HepG2 (cell line): ENCODE measurements around the gene TBC1D22A. TPM values are rescaled to one million over a fixed set of nuclear protein-coding genes. Genes with fewer than 3 reads are reported as not detected.

Experiments
- ATAC-seq: fragments of 200-7000 bp; cut with Tn5 transposase; 3 replicates; pipeline ENCODE4 v1.9.1; 2020; ENCODE audit warnings: mild to moderate bottlenecking, moderate library complexity
- BruUV-seq: library from RNA; stranded (reverse); fragments of 400-500 nt; replicated peaks from 2 replicates; lab custom pipeline; 2021; lab: Mats Ljungman, UMichigan
- CTCF ChIA-PET: fragments of 300-600 bp; formaldehyde crosslinking; extraction: SDS; loops from one replicate; lab custom pipeline; 2021; ENCODE audit warnings: low total read pairs, inconsistent platforms, low intra/inter-chr PET ratio; lab: Yijun Ruan, JAX
- POLR2A ChIA-PET: fragments of 350-600 bp; sonication (Branson Sonifier 250); formaldehyde crosslinking; loops from one replicate; lab custom pipeline; 2020; ENCODE audit warnings: antibody characterized with exemption, inconsistent platforms; lab: Yijun Ruan, JAX
- DNase-seq: peaks from one replicate; pipeline ENCODE4 v3.0.0-alpha.2; 2015; ENCODE audit warnings: low spot score
- FAIRE-seq: peaks from 3 replicates; lab custom pipeline; 2011; peaks lifted over from hg19 to GRCh38; lab: Jason Lieb, UNC
- H2AFZ ChIP-seq: one replicate; pipeline ENCODE4 v1.6.1; 2011; ENCODE audit warnings: low read length, inconsistent platforms
- H3K27ac ChIP-seq: fragments of 300-600 bp; 3 replicates; pipeline ENCODE4 v1.8.0; 2011; ENCODE audit warnings: mixed run types, mild to moderate bottlenecking, mixed read lengths, low read length, inconsistent platforms; ENCODE audit not compliant: insufficient read depth; ENCODE audit errors: extremely low read length
- H3K27me3 ChIP-seq, 2 experiments: fragments of 200-600 bp in 1 of 2; 2 replicates in 1 of 2; 3 replicates in 1 of 2; pipeline versions ENCODE4 v1.6.0 to v1.8.0; 2011; ENCODE audit warnings: low read length in 2 of 2, mild to moderate bottlenecking in 2 of 2, moderate library complexity in 2 of 2, inconsistent platforms in 1 of 2; ENCODE audit not compliant: insufficient read depth in 2 of 2, control insufficient read depth in 1 of 2
- H3K36me3 ChIP-seq, 2 experiments: fragments of 200-600 bp in 1 of 2; replicated peaks in 1 of 2; 2 replicates in 1 of 2; 3 replicates in 1 of 2; pipeline versions ENCODE4 v1.5.1 to v1.8.0; 2011; ENCODE audit warnings: low read length in 2 of 2, inconsistent platforms in 1 of 2; ENCODE audit not compliant: insufficient read depth in 2 of 2, control insufficient read depth in 1 of 2
- H3K4me1 ChIP-seq: 2 replicates; pipeline ENCODE4 v1.5.1; 2012; ENCODE audit warnings: low read length, inconsistent platforms; ENCODE audit not compliant: insufficient read depth
- H3K4me2 ChIP-seq: 2 replicates; pipeline ENCODE4 v1.6.0; 2011; ENCODE audit warnings: low read depth, low read length, inconsistent platforms
- H3K4me3 ChIP-seq, 3 experiments: fragments of 200-600 bp in 1 of 3; sonication (generic), shearing (Covaris generic) in 1 of 3; replicated peaks in 1 of 3; 2 replicates each; pipeline ENCODE4 v1.5.1; 2011 to 2016; ENCODE audit warnings: low read length in 3 of 3, inconsistent platforms in 2 of 3, low read depth in 2 of 3, mild to moderate bottlenecking in 2 of 3, control low read depth in 1 of 3, mixed read lengths in 1 of 3; ENCODE audit not compliant: insufficient read depth in 1 of 3
- H3K79me2 ChIP-seq: one replicate; pipeline ENCODE4 v1.6.1; 2011; ENCODE audit warnings: low read length, inconsistent platforms; ENCODE audit not compliant: insufficient read depth
- H3K9ac ChIP-seq: 2 replicates; pipeline ENCODE4 v1.6.0; 2011; ENCODE audit warnings: mild to moderate bottlenecking, low read depth, low read length, inconsistent platforms; ENCODE audit not compliant: insufficient read depth
- H3K9me3 ChIP-seq: 2 replicates; pipeline ENCODE4 v1.5.1; 2012; ENCODE audit warnings: mild to moderate bottlenecking, low read length
- H4K20me1 ChIP-seq: 2 replicates; pipeline ENCODE4 v1.6.0; 2011; ENCODE audit warnings: inconsistent platforms, mild to moderate bottlenecking, low read length, moderate library complexity; ENCODE audit not compliant: insufficient read depth
- CEBPG ChIP-seq: IDR thresholded peaks from 2 replicates; pipeline ENCODE4 v1.6.1; 2016
- MIXL1 ChIP-seq: IDR thresholded peaks from 2 replicates; pipeline ENCODE4 v1.6.1; 2016
- RORA ChIP-seq: sonication (generic); formaldehyde crosslinking; IDR thresholded peaks from 2 replicates; pipeline ENCODE4 v1.5.0; 2020; ENCODE audit warnings: mild to moderate bottlenecking, missing genetic modification reagents, moderate library complexity
- ZNF572 ChIP-seq: sonication (generic); formaldehyde crosslinking; IDR thresholded peaks from 2 replicates; pipeline ENCODE4 v1.5.1; 2020; ENCODE audit warnings: mild to moderate bottlenecking, missing genetic modification reagents
- ZSCAN21 ChIP-seq: sonication (generic); formaldehyde crosslinking; IDR thresholded peaks from 2 replicates; pipeline ENCODE4 v1.8.0; 2022; ENCODE audit warnings: mild to moderate bottlenecking, missing genetic modification reagents, moderate library complexity, borderline replicate concordance
- ZSCAN31 ChIP-seq: sonication (generic); formaldehyde crosslinking; IDR thresholded peaks from 2 replicates; pipeline ENCODE4 v1.5.0; 2020; ENCODE audit warnings: low read depth, mild to moderate bottlenecking, missing genetic modification reagents
- WGBS: methylation state at CpG from one replicate; pipeline ENCODE4 v1.1.6; 2017; ENCODE audit warnings: low lambda C conversion rate; 5-methylcytosine and 5-hydroxymethylcytosine counted together
- in situ Hi-C: cut with HindIII; loops from 2 replicates; pipeline ENCODE4 v1.10.0; 2017; ENCODE audit warnings: low pct_unique_long_range_greater_than_20kb; ENCODE audit not compliant: extremely low pct_ligation_motif_present
- intact Hi-C: fragments of 100-400 bp; cut with micrococcal nuclease; formaldehyde crosslinking; loops from one replicate; pipeline ENCODE4 v1.10.0; 2022; ENCODE audit not compliant: unreplicated experiment
- polyA plus RNA-seq, 8 experiments: library from polyadenylated mRNA; depleted of rRNA in 3 of 8; stranded (reverse) in 7 of 8; unstranded in 1 of 8; fragments of >200 nt; fragmentation: Illumina TruSeq in 4 of 8; extraction: Trizol in 4 of 8; gene quantifications; 2 replicates each; pipeline versions ENCODE4 v1.2.1 to v1.2.3, GENCODE V29; 2011 to 2016; ENCODE audit warnings: low read depth in 4 of 8, missing spikeins in 1 of 8, mixed read lengths in 1 of 8; ENCODE audit not compliant: insufficient read depth in 1 of 8
- total RNA-seq, 5 experiments: library from RNA; depleted of rRNA; stranded (reverse); fragments of >200 nt; fragmentation: Illumina TruSeq; extraction: Trizol; gene quantifications; 2 replicates each; pipeline ENCODE4 v1.2.3, GENCODE V29; 2016; ENCODE audit warnings: low read depth in 1 of 5

The TBC1D22A gene
- total and polyA plus RNA-seq, 2 of the 13 experiments (the other 11 are each of a cell fraction or from before 2014, with no cell fraction given), result 17.3 to 18.0 TPM

DNA sequence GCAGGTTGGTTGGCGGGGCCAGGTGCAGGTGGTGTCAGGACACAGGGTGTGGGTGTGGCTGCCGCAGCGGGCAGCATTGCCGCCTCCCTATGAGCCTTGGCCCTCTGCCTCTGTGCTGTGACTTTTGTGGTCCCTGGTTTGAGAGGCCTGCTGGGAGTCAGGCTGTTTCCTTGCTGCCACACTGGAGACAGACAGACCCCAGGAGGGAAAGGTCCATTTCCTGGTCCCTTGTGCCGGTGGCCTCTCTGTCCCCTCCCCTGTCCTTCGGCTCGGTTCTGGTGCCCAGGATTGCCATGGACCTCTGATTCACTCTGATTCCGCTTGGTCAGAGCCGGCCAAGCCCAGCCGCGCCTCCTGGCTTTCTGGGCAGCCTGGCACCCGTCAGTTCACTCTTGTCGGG lies 196.9 kb downstream of the TBC1D22A start:
- Histone ChIP-seq H3K36me3 (peaks cover 1 to 9% of the 10 kb centered on the region in 2 experiments; a peak in 1 of 5 replicates), H3K4me1 (no peaks in the 10 kb centered on the region), H3K9me3 (no peaks in the 10 kb centered on the region), H3K27me3 (no peaks in the 10 kb centered on the region), H3K27ac (no peak overlapping the region), H3K4me2 (no peak overlapping the region), H3K9ac (no peak overlapping the region), H4K20me1 (no peaks in the 10 kb centered on the region), H2AFZ (no peak overlapping the region), H3K4me3 (no peak overlapping the region), H3K79me2 (no peaks in the 10 kb centered on the region)
- FAIRE-seq (no peak), DNase-seq (no peak), ATAC-seq (no peak)
- TF ChIP-seq ZSCAN31 (no peak), ZNF572 (CRISPR knock-in tag) (no peak)
- CTCF ChIA-PET, result no interaction called here
- POLR2A ChIA-PET, result no interaction called here
- WGBS, result 93% methylated on average over 5 of the region's 13 CpGs
- intact Hi-C loops, result no loop called here
- in situ Hi-C loops, result no loop called here
- no TSS peak for BruUV-seq

DNA sequence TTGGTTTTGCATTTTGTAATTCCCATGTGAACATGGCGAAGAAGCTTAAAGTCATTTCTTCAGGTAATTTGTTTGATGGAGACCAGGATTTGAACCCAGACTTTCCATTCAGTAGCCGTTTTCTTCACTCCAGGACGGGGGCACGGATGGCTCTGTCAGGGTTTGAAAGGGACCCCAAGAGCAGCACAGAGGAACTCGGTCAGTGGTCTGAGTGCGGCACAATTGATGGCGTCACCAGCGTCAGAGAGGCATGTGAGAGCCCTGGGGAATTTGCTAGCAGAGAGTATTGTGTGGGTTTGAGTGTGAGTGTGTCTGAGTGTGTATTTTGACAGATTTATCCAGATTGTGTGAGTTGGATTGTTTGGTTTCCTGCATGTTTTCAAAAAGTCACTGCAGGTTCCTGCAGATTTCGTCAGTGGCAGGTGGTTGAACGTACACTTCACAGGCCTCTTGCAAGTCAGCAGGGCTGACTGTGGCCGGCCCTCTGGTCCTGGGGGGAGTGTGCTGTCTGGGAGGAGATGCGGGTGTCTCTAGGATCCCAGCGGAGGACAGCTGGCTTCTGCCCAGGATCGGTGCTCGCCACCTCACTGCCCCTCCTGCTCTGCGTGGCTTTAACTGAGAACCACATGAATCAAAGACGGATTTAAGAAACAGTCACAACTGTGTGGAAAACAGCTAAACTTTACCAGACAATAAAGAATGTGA lies 199.3 kb downstream of the TBC1D22A start:
- no peak overlapping the region for H3K9ac ChIP-seq
- TF ChIP-seq ZSCAN21 (no peak), CEBPG (CRISPR knock-in tag) (no peak), RORA (CRISPR knock-in tag) (no peak), MIXL1 (no peak)
- DNase-seq (no peak), FAIRE-seq (no peak), ATAC-seq (no peak)
- H3K4me2 ChIP-seq, result no peak overlapping the region
- no peaks in the 10 kb centered on the region for H3K9me3 ChIP-seq
- H3K36me3 ChIP-seq, result peaks cover 0 to 1% of the 10 kb centered on the region in 2 experiments; a peak in 1 of 5 replicates
- 95% methylated on average over 17 of the region's 17 CpGs for WGBS
- no peak overlapping the region for H3K4me3 ChIP-seq
- H2AFZ ChIP-seq, result no peak overlapping the region
- ChIA-PET CTCF (no interaction called here), POLR2A (no interaction called here)
- intact Hi-C loops, result no loop called here
- H3K27ac ChIP-seq, result no peak overlapping the region
- no peaks in the 10 kb centered on the region for H3K79me2 ChIP-seq
- in situ Hi-C loops, result no loop called here
- no TSS peak for BruUV-seq
- H4K20me1 ChIP-seq, result no peaks in the 10 kb centered on the region
- no peaks in the 10 kb centered on the region for H3K4me1 ChIP-seq
- no peaks in the 10 kb centered on the region for H3K27me3 ChIP-seq
